Measurements from ENCODE around the gene GRID1.
A peak's percentile ranks its signal among the peaks of the same experiment; 100 is the strongest.

Gene GRID1

DNA sequence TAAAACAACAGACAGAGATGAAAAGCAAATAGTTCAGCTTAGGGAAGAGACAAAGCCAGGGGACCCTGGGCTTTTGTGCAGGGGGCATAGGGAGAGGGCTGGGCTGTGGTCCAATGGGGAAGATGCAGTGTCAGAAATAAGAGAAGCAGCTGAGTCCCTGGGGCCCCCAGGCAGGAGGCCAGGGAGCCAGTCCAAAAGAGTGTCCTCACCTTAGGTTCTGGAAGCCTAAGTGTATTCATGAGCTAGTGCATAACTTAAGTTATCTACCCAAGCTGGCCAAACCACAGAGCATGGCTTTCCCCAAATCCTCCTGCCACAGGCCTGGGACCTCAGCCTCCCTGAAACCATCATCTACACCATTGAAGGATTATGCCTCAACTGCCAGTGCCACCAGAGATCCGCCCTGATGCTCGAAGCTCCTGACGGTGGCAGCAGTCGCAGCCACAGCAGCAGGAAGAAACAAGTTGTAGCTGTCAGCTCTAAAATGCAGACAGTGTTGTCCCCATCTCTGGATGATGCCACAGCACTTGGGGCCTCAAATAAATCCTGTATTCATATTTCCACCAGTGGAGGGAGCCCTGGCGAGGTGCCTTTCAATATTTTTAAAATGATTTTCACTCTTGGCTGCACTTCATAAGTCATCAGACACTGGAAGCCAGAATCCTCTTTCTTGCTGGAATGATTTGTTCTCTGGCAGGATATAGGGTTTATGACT lies 574.6 kb downstream of the GRID1 start:
- peak; percentile 21 for DNase-seq
- in situ Hi-C loops (cut with MboI; ENCODE audit: low pct_unique_long_range_greater_than_20kb, low sequenced_read_pairs): loop anchor here (25.0 kb wide), 1 partner anchor 570 kb away; the partner anchor contains the start of gene GRID1

DNA sequence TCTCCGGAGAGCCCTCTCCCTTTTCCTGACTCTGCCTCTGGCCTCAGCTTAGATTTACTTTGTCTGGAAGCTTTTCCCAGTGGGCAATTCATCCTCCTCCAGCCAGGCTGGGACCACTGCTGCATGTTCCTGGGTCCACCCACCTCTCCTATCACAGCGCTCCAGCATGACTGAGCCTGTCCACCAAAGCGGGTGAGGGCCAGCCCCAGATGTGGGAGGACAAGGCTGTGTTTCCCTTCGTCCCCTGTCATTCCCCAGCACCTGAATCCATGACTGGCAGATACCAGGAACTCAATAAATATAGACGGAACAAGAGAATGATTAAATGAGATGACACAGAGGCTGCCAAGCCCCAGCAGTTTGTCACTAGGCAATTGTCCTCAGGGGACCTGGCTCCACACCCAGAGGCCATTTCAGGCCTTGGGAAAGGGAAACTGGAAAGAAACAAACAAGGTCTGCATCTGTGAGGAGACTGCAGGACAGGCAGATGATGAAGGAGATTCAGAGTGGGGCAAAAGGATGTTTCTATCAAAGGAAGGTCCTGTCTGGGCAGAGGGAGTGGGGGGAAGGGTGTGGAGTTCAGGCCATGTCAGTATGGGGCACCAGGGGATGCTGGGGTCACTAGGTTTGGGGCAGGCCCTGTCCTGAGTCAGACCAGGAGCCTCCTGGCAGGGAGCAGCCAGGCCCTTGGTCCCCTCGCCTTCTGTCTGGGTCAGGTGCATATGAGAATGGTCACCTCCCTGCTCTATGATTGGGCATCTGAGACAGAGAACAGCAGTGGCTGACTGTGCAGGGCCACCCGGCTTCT lies 576.4 kb downstream of the GRID1 start:
- in situ Hi-C loops (cut with MboI; ENCODE audit: low pct_unique_long_range_greater_than_20kb, low sequenced_read_pairs): loop anchor here (25.0 kb wide), 1 partner anchor 572 kb away; the partner anchor contains the start of gene GRID1
- no peak for DNase-seq

DNA sequence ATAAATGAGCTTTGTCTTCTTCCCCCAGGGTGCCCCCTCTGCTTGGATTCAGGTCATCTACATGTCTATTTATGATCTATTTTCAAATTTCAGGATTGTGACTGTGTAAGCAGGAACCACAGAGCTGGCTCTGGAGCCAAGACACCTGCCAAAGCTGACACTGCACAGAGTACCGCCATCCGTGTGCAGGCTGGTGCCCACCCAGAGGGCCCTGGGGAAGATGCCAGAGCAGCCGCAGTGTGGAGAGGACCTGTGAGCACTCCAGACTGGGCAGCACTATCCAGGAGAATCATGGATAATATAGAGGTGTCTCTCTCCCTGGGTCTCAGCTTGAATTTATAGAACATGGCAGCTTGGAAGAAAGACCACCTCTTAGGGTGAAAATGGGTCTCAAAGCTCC lies 577.5 kb downstream of the GRID1 start:
- DNase-seq: no peak
- in situ Hi-C loops (cut with MboI; ENCODE audit: low pct_unique_long_range_greater_than_20kb, low sequenced_read_pairs): loop anchor here (25.0 kb wide), 1 partner anchor 573 kb away; the partner anchor contains the start of gene GRID1

DNA sequence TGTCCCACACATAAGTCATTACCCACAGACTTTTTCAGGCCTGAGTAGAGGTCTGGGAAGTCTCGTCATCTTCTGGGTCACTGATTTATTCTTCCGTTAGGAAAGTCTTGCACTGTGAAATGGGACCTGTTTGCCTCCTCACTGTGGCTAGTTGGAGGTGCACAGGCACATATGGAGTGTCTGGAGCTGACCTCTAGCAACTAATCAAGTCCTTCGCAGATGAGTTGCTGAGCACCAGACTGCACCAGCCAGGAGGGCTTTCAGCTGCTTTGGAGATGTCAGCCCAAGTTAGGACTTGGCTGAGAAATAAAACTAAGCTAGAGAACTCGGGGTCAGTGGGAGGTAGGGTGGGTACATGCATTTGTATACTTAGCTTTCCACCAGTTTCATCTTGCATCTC lies 578.0 kb downstream of the GRID1 start:
- in situ Hi-C loops (cut with MboI; ENCODE audit: low pct_unique_long_range_greater_than_20kb, low sequenced_read_pairs): loop anchor here (25.0 kb wide), 1 partner anchor 574 kb away; the partner anchor contains the start of gene GRID1

DNA sequence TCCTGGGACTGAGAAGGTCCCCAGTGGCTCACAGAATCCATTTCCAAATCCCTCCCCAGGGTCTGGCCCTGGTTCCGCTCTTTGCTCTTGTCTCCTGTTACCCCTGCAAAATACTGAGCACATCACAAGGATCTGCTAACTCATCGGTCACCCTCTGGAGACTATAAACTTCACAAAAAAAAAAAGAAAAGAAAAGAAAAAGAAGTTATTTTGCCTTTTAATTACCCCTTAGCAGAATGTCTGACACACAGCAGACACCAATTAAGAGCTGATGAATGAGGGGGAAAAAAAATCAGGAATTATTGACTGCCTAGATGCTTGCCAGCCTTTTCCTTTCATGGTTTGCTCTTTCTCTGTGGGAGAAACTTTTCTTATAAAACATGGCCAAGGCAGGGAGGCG lies 578.7 kb downstream of the GRID1 start:
- DNase-seq: no peak
- in situ Hi-C loops (cut with MboI; ENCODE audit: low pct_unique_long_range_greater_than_20kb, low sequenced_read_pairs): loop anchor here (25.0 kb wide), 1 partner anchor 574 kb away; the partner anchor contains the start of gene GRID1

More for the DNA sequence above, 578.0 kb downstream of the GRID1 start:
- DNase-seq: no peak

- no peak for DNase-seq
- in situ Hi-C loops (cut with MboI; ENCODE audit: low pct_unique_long_range_greater_than_20kb, low sequenced_read_pairs): loop anchor here (25.0 kb wide), 1 partner anchor 575 kb away; the partner anchor contains the start of gene GRID1
Measured at GRCh38 chr10:85787393-85787792, 579.2 kb downstream of the GRID1 start.

- peak; percentile 30 for DNase-seq
- in situ Hi-C loops (cut with MboI; ENCODE audit: low pct_unique_long_range_greater_than_20kb, low sequenced_read_pairs): loop anchor here (25.0 kb wide), 1 partner anchor 576 kb away; the partner anchor contains the start of gene GRID1
Measured at GRCh38 chr10:85786401-85786899, 580.1 kb downstream of the GRID1 start.

DNA sequence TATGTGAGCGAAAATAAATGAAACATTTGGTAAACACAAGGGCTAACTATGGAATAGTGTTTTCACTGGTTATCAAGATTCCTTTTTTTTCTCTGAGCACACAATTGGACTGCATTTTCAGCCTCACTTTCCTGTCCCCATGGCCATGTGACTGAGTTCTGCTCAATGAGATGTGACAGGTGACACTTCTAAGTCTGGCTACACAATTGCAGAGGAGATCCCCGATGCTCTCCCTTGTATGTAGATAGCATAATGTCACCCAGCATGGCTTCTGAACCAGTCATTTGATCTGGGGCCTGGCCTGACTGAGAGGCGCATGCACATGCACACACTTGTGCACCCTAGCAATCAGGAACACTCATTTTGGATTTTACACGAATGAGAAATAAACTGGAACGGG lies 581.8 kb downstream of the GRID1 start:
- in situ Hi-C loops (cut with MboI; ENCODE audit: low pct_unique_long_range_greater_than_20kb, low sequenced_read_pairs): loop anchor here (25.0 kb wide), 1 partner anchor 578 kb away; the partner anchor contains the start of gene GRID1
- no peak for DNase-seq

DNA sequence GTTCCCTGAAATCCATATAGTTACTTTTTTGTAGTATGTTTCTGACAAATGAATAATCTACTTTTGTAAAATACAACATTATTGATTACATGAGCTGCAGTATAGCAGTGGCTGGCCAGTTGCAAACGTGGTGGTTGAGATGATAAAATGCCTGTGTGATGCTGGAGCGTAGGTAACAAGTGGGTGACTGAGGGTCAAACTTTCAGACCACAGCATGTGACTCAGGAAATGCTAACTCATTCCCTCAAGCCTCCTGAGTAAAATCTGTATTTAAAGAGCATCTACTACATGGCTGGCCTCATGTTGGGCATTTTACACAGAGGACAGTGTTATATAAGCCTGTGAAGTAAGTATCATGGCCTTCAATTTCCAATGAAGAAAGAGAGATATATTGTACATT lies 585.2 kb downstream of the GRID1 start:
- in situ Hi-C loops (cut with MboI; ENCODE audit: low pct_unique_long_range_greater_than_20kb, low sequenced_read_pairs): loop anchor here (25.0 kb wide), 1 partner anchor 581 kb away; the partner anchor contains the start of gene GRID1
- no peak for DNase-seq

DNA sequence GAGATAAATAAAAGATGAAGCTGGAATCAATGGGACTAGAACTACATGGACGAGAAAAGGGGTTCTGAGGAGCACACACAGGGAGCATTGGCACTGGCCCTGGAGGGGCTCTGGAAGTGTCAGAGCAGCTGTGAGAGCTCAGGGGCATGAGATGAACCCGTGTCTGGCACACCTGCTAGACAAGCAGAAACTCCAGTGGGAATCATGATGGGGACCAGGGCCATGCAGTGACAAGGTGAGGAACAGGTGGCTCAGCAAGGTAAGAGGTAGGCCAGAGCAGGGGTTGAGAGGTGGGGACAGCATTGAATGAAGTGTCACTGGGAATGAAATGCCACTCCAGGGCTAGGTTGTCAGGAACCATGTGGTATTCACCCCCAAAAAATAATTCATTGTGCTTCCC lies 588.5 kb downstream of the GRID1 start:
- no peak for DNase-seq
- in situ Hi-C loops (cut with MboI; ENCODE audit: low pct_unique_long_range_greater_than_20kb, low sequenced_read_pairs): loop anchor here (25.0 kb wide), 1 partner anchor 584 kb away; the partner anchor contains the start of gene GRID1

- DNase-seq: no peak
- in situ Hi-C loops (cut with MboI; ENCODE audit: low pct_unique_long_range_greater_than_20kb, low sequenced_read_pairs): no loop called here
Measured at GRCh38 chr10:85767891-85768290, 598.7 kb downstream of the GRID1 start.

- in situ Hi-C loops (cut with MboI; ENCODE audit: low pct_unique_long_range_greater_than_20kb, low sequenced_read_pairs): no loop called here
Measured at GRCh38 chr10:85764108-85764507, 602.5 kb downstream of the GRID1 start.

DNA sequence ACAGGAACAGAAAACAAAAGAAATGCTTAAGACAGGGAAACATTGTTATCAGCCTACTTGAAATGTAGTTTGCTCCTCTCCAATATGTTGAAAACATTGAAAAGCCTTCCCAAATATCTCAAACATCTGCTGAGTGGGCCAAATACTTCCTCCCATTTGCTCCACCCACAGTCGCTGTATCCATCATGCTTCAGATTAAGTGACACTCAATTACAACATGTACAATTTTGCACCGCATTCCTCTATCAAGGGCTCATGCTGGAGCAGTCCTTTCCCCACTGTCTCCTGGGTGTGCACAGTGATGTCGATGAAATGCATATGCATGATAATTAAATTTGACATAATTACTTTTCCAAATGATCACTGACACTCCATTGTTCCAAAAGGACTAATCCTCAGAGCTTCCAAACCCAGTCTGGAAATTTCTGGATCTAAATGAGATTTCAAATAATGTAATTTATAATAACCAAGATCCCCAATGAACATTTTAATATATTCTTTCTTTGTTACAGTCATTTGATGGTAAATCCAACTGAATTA lies 604.6 kb downstream of the GRID1 start:
- in situ Hi-C loops (cut with MboI; ENCODE audit: low pct_unique_long_range_greater_than_20kb, low sequenced_read_pairs): no loop called here
- DNase-seq: no peak

More at GRCh38 chr10:85764108-85764507, 602.5 kb downstream of the GRID1 start:
- DNase-seq: no peak

DNA sequence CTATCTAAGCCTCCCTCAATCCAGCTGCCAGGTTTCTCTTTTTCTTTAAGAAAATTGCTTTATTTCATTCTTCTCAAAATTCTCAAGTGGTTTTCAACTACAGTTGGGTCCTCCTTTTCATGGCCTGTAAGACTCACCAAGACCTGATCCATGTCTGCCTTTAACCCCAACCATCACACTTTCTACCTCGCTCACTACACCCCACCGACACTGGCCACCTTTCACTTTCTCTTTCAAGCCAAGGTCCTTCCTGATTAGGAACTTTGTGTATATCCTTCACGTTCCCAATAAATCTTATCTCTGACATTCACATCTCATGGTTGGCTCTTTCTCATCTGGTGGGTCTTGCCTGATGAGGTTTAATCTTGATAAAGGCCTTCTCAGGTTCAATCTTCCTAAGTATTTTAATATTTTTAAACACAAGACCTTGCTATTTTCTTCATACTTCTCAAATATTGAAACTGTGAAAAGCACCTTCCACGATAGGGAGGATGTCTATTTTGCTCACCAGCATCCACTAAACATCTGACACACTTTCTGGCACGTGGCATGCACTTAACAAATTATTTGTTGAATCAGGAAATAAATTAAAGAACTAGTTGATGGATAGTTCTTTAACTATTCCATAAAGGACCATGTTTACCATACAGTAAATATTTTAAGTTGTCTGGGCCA lies 624.8 kb downstream of the GRID1 start:
- DNase-seq: no peak
- in situ Hi-C loops (cut with MboI; ENCODE audit: low pct_unique_long_range_greater_than_20kb, low sequenced_read_pairs): no loop called here

- DNase-seq: no peak
- in situ Hi-C loops (cut with MboI; ENCODE audit: low pct_unique_long_range_greater_than_20kb, low sequenced_read_pairs): no loop called here
Measured at GRCh38 chr10:85735997-85736396, 630.6 kb downstream of the GRID1 start.

DNA sequence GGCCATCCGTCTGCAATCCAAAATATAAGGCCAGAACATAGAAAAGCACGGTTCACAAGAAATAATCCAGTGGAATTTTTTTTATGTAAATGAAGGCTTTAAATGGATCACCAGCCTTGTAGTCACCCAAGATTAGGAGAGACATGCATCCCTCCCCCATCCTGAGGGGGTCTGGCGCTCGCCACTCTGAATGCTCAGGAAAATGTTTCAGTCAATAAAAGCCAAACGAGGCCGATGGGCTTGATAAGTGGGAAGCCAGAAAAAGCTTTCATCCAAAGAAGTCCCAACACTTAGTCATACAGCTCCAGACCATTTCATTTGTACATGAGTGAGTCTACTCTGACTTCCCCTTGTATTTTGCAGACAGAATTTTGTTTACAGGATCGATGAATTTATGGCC lies 631.8 kb downstream of the GRID1 start:
- no peak for DNase-seq
- in situ Hi-C loops (cut with MboI; ENCODE audit: low pct_unique_long_range_greater_than_20kb, low sequenced_read_pairs): no loop called here

- DNase-seq: no peak
- in situ Hi-C loops (cut with MboI; ENCODE audit: low pct_unique_long_range_greater_than_20kb, low sequenced_read_pairs): no loop called here
Measured at GRCh38 chr10:85724215-85724614, 642.4 kb downstream of the GRID1 start.

- in situ Hi-C loops (cut with MboI; ENCODE audit: low pct_unique_long_range_greater_than_20kb, low sequenced_read_pairs): no loop called here
- DNase-seq: no peak
Measured at GRCh38 chr10:85720931-85721590, 645.5 kb downstream of the GRID1 start.
